ENCODE measurements around the gene FARSB. TPM values are rescaled to one million over a fixed set of nuclear protein-coding genes. Genes with fewer than 3 reads are reported as not detected.
A peak's percentile ranks its signal among the peaks of the same experiment; 100 is the strongest.
"Not testable (repeated sequence)": the region's sequence is repeated elsewhere in the genome, so short reads cannot be mapped to it uniquely, and the experiment has no call there.

The FARSB gene
- total RNA-seq, 5 donors from 2014 or later (not counting 1 experiment from before 2014, with no cell fraction given) = 11.5 to 15.8 (median 15.6) TPM

- H3K27ac Mint-ChIP-seq = no peak overlapping the region
- H3K27me3 ChIP-seq (replicated peaks in 1 of 2; ENCODE audit: control insufficient read depth in 2 of 2, extremely low read depth in 1 of 2, insufficient read depth in 2 of 2, low read length in 1 of 2) = peaks cover 0 to 5% of the 10 kb centered on the region in 2 experiments
- peaks cover 3 to 12% of the 10 kb centered on the region in 2 donors for H3K27me3 Mint-ChIP-seq
- WGBS (ENCODE audit: insufficient coverage) = no CpG with 5 or more reads among the region's 1 CpG
- H3K4me3 Mint-ChIP-seq = no peak overlapping the region
- DNase-seq (no peak), ATAC-seq (replicated peaks in 1 of 4) (no peak)
- H3K36me3 Mint-ChIP-seq = no peaks in the 10 kb centered on the region
- no peaks in the 10 kb centered on the region for H3K9me3 Mint-ChIP-seq
- no peak overlapping the region for H3K27ac ChIP-seq (ENCODE audit: low read length)
- peaks cover 5 to 10% (median 6%) of the 10 kb centered on the region in 3 donors for H3K4me1 Mint-ChIP-seq
- no peak overlapping the region for H3K4me3 ChIP-seq (ENCODE audit: control insufficient read depth in 1 of 2, extremely low read depth in 1 of 2, low read length in 1 of 2)
- no peaks in the 10 kb centered on the region for H3K36me3 ChIP-seq (ENCODE audit: control insufficient read depth in 2 of 2, extremely low read depth in 1 of 2, insufficient read depth in 1 of 2, low read length in 1 of 2)
- CTCF ChIA-PET = interaction anchor here (0.7 to 1.0 kb wide), 2 partner anchors 14 to 16 kb away, joined by 3 read pairs; no protein-coding TSS in a partner anchor
- POLR2A ChIA-PET = no interaction called here
- no peaks in the 10 kb centered on the region for H3K9me3 ChIP-seq
- peaks cover 0 to 4% of the 10 kb centered on the region in 2 experiments for H3K4me1 ChIP-seq (ENCODE audit: control insufficient read depth in 1 of 2, extremely low read depth in 1 of 2, insufficient read depth in 2 of 2, low read length in 2 of 2)
These were observed 37.9 kb upstream of the FARSB start for GRCh38 chr2:222693837-222694236.

- H3K36me3 Mint-ChIP-seq; H3K4me3 Mint-ChIP-seq; ATAC-seq (replicated peaks in 1 of 4); H3K4me3 ChIP-seq (ENCODE audit: control insufficient read depth in 1 of 2, extremely low read depth in 1 of 2, low read length in 1 of 2); H3K36me3 ChIP-seq (ENCODE audit: control insufficient read depth in 2 of 2, extremely low read depth in 1 of 2, insufficient read depth in 1 of 2, low read length in 1 of 2); H3K9me3 ChIP-seq; H3K27me3 ChIP-seq (replicated peaks in 1 of 2; ENCODE audit: control insufficient read depth in 2 of 2, extremely low read depth in 1 of 2, insufficient read depth in 2 of 2, low read length in 1 of 2); H3K27ac Mint-ChIP-seq; H3K27ac ChIP-seq (ENCODE audit: low read length); DNase-seq; H3K9me3 Mint-ChIP-seq; H3K4me1 ChIP-seq (ENCODE audit: control insufficient read depth in 1 of 2, extremely low read depth in 1 of 2, insufficient read depth in 2 of 2, low read length in 2 of 2); POLR2A ChIA-PET: not testable (repeated sequence)
- CTCF ChIA-PET = interaction anchor here in 1 of 2 donors (0.7 kb wide), 1 partner anchor 16 kb away, joined by 3 read pairs; no protein-coding TSS in a partner anchor
- no CpG with 5 or more reads among the region's 5 CpGs for WGBS (ENCODE audit: insufficient coverage)
- H3K4me1 Mint-ChIP-seq = peaks cover 5 to 10% (median 6%) of the 10 kb centered on the region in 3 donors
- H3K27me3 Mint-ChIP-seq = peaks cover 3 to 12% of the 10 kb centered on the region in 2 donors
These were observed 37.5 kb upstream of the FARSB start for GRCh38 chr2:222693413-222693812.

- no peaks in the 10 kb centered on the region for H3K9me3 ChIP-seq
- H3K4me1 ChIP-seq (ENCODE audit: control insufficient read depth in 1 of 2, extremely low read depth in 1 of 2, insufficient read depth in 2 of 2, low read length in 2 of 2) = peaks cover 4 to 8% of the 10 kb centered on the region in 2 experiments
- no peaks in the 10 kb centered on the region for H3K36me3 Mint-ChIP-seq
- no peak overlapping the region for H3K27ac ChIP-seq (ENCODE audit: low read length)
- CTCF ChIA-PET = interaction anchor here (0.6 to 1.4 kb wide), 9 partner anchors 7 to 248 kb away, joined by 3 to 10 read pairs (median 3); no protein-coding TSS in a partner anchor
- no peaks in the 10 kb centered on the region for H3K9me3 Mint-ChIP-seq
- H3K27me3 ChIP-seq (replicated peaks in 1 of 2; ENCODE audit: control insufficient read depth in 2 of 2, extremely low read depth in 1 of 2, insufficient read depth in 2 of 2, low read length in 1 of 2) = peaks cover 0 to 7% of the 10 kb centered on the region in 2 experiments
- H3K4me1 Mint-ChIP-seq = peaks cover 5 to 17% (median 14%) of the 10 kb centered on the region in 3 donors
- WGBS (ENCODE audit: insufficient coverage) = 42% methylated on average over 2 of the region's 10 CpGs
- POLR2A ChIA-PET = interaction anchor here in 1 of 2 donors (0.6 kb wide), 1 partner anchor 57 kb away, joined by 5 read pairs; no protein-coding TSS in a partner anchor
- no peak overlapping the region for H3K4me3 Mint-ChIP-seq
- DNase-seq (peak; percentile 37 to 84 (median 68)), ATAC-seq (replicated peaks in 1 of 4) (peak; percentile 90 to 100 (median 92))
- H3K27me3 Mint-ChIP-seq = peaks cover 0 to 6% of the 10 kb centered on the region in 2 donors
- H3K36me3 ChIP-seq (ENCODE audit: control insufficient read depth in 2 of 2, extremely low read depth in 1 of 2, insufficient read depth in 1 of 2, low read length in 1 of 2) = no peaks in the 10 kb centered on the region
- H3K27ac Mint-ChIP-seq = no peak overlapping the region
- H3K4me3 ChIP-seq (ENCODE audit: control insufficient read depth in 1 of 2, extremely low read depth in 1 of 2, low read length in 1 of 2) = no peak overlapping the region
These were observed 34.8 kb upstream of the FARSB start for GRCh38 chr2:222690564-222691200.

- POLR2A ChIA-PET = no interaction called here
- Histone ChIP-seq H3K4me3 (ENCODE audit: control insufficient read depth in 1 of 2, extremely low read depth in 1 of 2, low read length in 1 of 2) (no peak overlapping the region), H3K9me3 (no peaks in the 10 kb centered on the region), H3K27ac (ENCODE audit: low read length) (no peak overlapping the region), H3K36me3 (ENCODE audit: control insufficient read depth in 2 of 2, extremely low read depth in 1 of 2, insufficient read depth in 1 of 2, low read length in 1 of 2) (no peaks in the 10 kb centered on the region), H3K27me3 (replicated peaks in 1 of 2; ENCODE audit: control insufficient read depth in 2 of 2, extremely low read depth in 1 of 2, insufficient read depth in 2 of 2, low read length in 1 of 2) (peaks cover 0 to 10% of the 10 kb centered on the region in 2 experiments), H3K4me1 (ENCODE audit: control insufficient read depth in 1 of 2, extremely low read depth in 1 of 2, insufficient read depth in 2 of 2, low read length in 2 of 2) (peaks cover 4 to 8% of the 10 kb centered on the region in 2 experiments)
- Mint-ChIP-seq H3K9me3 (no peaks in the 10 kb centered on the region), H3K4me1 (peaks cover 0 to 12% (median 11%) of the 10 kb centered on the region in 3 donors), H3K27me3 (peaks cover 0 to 6% of the 10 kb centered on the region in 2 donors), H3K27ac (no peak overlapping the region), H3K36me3 (no peaks in the 10 kb centered on the region), H3K4me3 (no peak overlapping the region)
- ATAC-seq (replicated peaks in 1 of 4) (no peak), DNase-seq (no peak)
- whole genome bisulfite sequencing (ENCODE audit: insufficient coverage) = no CpG with 5 or more reads among the region's 2 CpGs
- CTCF ChIA-PET = interaction anchor here in 1 of 2 donors (0.6 kb wide), 1 partner anchor 27 kb away, joined by 4 read pairs; no protein-coding TSS in a partner anchor
These were observed 33.4 kb upstream of the FARSB start for GRCh38 chr2:222689322-222689721.

- Histone ChIP-seq H3K4me3 (ENCODE audit: control insufficient read depth in 1 of 2, extremely low read depth in 1 of 2, low read length in 1 of 2) (no peak overlapping the region), H3K4me1 (ENCODE audit: control insufficient read depth in 1 of 2, extremely low read depth in 1 of 2, insufficient read depth in 2 of 2, low read length in 2 of 2) (peaks cover 4 to 8% of the 10 kb centered on the region in 2 experiments), H3K27me3 (replicated peaks in 1 of 2; ENCODE audit: control insufficient read depth in 2 of 2, extremely low read depth in 1 of 2, insufficient read depth in 2 of 2, low read length in 1 of 2) (peaks cover 0 to 10% of the 10 kb centered on the region in 2 experiments), H3K27ac (ENCODE audit: low read length) (no peak overlapping the region), H3K9me3 (no peaks in the 10 kb centered on the region), H3K36me3 (ENCODE audit: control insufficient read depth in 2 of 2, extremely low read depth in 1 of 2, insufficient read depth in 1 of 2, low read length in 1 of 2) (no peaks in the 10 kb centered on the region)
- no peak overlapping the region for H3K4me3 Mint-ChIP-seq
- no peaks in the 10 kb centered on the region for H3K36me3 Mint-ChIP-seq
- no peak for ATAC-seq (replicated peaks in 1 of 4)
- H3K9me3 Mint-ChIP-seq = no peaks in the 10 kb centered on the region
- H3K4me1 Mint-ChIP-seq = peaks cover 0 to 12% (median 11%) of the 10 kb centered on the region in 3 donors
- ChIA-PET POLR2A (no interaction called here), CTCF (interaction anchor here in 1 of 2 donors (0.6 kb wide), 1 partner anchor 27 kb away, joined by 4 read pairs; no protein-coding TSS in a partner anchor)
- H3K27me3 Mint-ChIP-seq = peaks cover 0 to 6% of the 10 kb centered on the region in 2 donors
- no peak for DNase-seq
- no peak overlapping the region for H3K27ac Mint-ChIP-seq
- WGBS (ENCODE audit: insufficient coverage) = no CpG with 5 or more reads among the region's 2 CpGs
These were observed 33.0 kb upstream of the FARSB start for GRCh38 chr2:222688917-222689316.

GRCh38 chr2:222686086-222686750 is 30.3 kb upstream of the FARSB start:
- H3K27ac Mint-ChIP-seq = peak overlapping the region in 1 of 2 donors; percentile 29
- DNase-seq (no peak), ATAC-seq (replicated peaks in 1 of 4) (no peak)
- 76% methylated on average over 2 of the region's 5 CpGs for WGBS (ENCODE audit: insufficient coverage)
- Histone ChIP-seq H3K27me3 (replicated peaks in 1 of 2; ENCODE audit: control insufficient read depth in 2 of 2, extremely low read depth in 1 of 2, insufficient read depth in 2 of 2, low read length in 1 of 2) (peaks cover 0 to 13% of the 10 kb centered on the region in 2 experiments), H3K9me3 (no peaks in the 10 kb centered on the region), H3K27ac (ENCODE audit: low read length) (no peak overlapping the region), H3K4me3 (ENCODE audit: control insufficient read depth in 1 of 2, extremely low read depth in 1 of 2, low read length in 1 of 2) (no peak overlapping the region), H3K36me3 (ENCODE audit: control insufficient read depth in 2 of 2, extremely low read depth in 1 of 2, insufficient read depth in 1 of 2, low read length in 1 of 2) (no peaks in the 10 kb centered on the region), H3K4me1 (ENCODE audit: control insufficient read depth in 1 of 2, extremely low read depth in 1 of 2, insufficient read depth in 2 of 2, low read length in 2 of 2) (peaks cover 4 to 8% of the 10 kb centered on the region in 2 experiments)
- H3K4me3 Mint-ChIP-seq = no peak overlapping the region
- H3K4me1 Mint-ChIP-seq = peaks cover 0 to 12% (median 11%) of the 10 kb centered on the region in 3 donors
- H3K36me3 Mint-ChIP-seq = no peaks in the 10 kb centered on the region
- H3K27me3 Mint-ChIP-seq = peaks cover 8 to 17% of the 10 kb centered on the region in 2 donors
- ChIA-PET CTCF (interaction anchor here in 1 of 2 donors (0.7 kb wide), 1 partner anchor 1227 kb away, joined by 4 read pairs; no protein-coding TSS in a partner anchor), POLR2A (no interaction called here)
- H3K9me3 Mint-ChIP-seq = no peaks in the 10 kb centered on the region
